HEK293 (cell line): Measurements from ENCODE around the gene GTF2F2.

Experiments
- CTCF ChIA-PET: fragments of 350-600 bp; formaldehyde crosslinking; extraction: SDS; loops from one replicate; lab custom pipeline; 2021; ENCODE audit warnings: antibody characterized with exemption; lab: Yijun Ruan, JAX
- POLR2A ChIA-PET: fragments of 300-600 bp; formaldehyde crosslinking; extraction: SDS; loops from one replicate; lab custom pipeline; 2020; ENCODE audit warnings: antibody characterized with exemption, inconsistent platforms; lab: Yijun Ruan, JAX
- H3K27ac ChIP-seq: fragments of 200-500 bp; sonication (Bioruptor generic); 2 replicates; pipeline ENCODE4 v1.5.1; 2014; ENCODE audit warnings: low read depth, low read length, control low read depth, inconsistent platforms; ENCODE audit errors: extremely low read depth
- H3K36me3 ChIP-seq, 2 experiments: fragments of 200-500 bp in 1 of 2; sonication (Bioruptor generic) in 1 of 2; 1 replicate in 1 of 2; 2 replicates in 1 of 2; pipeline ENCODE4 v1.5.1; 2014 to 2017; ENCODE audit warnings: inconsistent platforms in 2 of 2, low read length in 2 of 2; ENCODE audit not compliant: control insufficient read depth in 2 of 2, insufficient read depth in 1 of 2
- H3K4me1 ChIP-seq: fragments of 200-500 bp; sonication (Bioruptor generic); 2 replicates; pipeline ENCODE4 v1.5.1; 2014; ENCODE audit warnings: mild to moderate bottlenecking, low read length, inconsistent platforms; ENCODE audit not compliant: control insufficient read depth, insufficient read depth
- H3K4me3 ChIP-seq: 2 replicates; pipeline ENCODE4 v1.5.1; 2011; ENCODE audit warnings: low read depth, mild to moderate bottlenecking, control low read depth, low read length, moderate library complexity
- H3K9me3 ChIP-seq: fragments of 200-500 bp; sonication (Bioruptor generic); 2 replicates; pipeline ENCODE4 v1.5.1; 2014; ENCODE audit warnings: low read depth, low read length, inconsistent platforms; ENCODE audit not compliant: control insufficient read depth, insufficient read depth
- AEBP2 ChIP-seq: fragments of 450-650 bp; formaldehyde crosslinking; IDR thresholded peaks from 2 replicates; pipeline ENCODE4 v1.5.1; 2016; ENCODE audit warnings: missing biosample characterization, missing genetic modification characterization, borderline replicate concordance
- ATF2 ChIP-seq: fragments of 450-650 bp; formaldehyde crosslinking; IDR thresholded peaks from 2 replicates; pipeline ENCODE4 v1.5.1; 2016; ENCODE audit warnings: missing biosample characterization, missing genetic modification characterization, low read depth
- GLI2 ChIP-seq: fragments of 450-650 bp; formaldehyde crosslinking; IDR thresholded peaks from 2 replicates; pipeline ENCODE4; 2017; ENCODE audit warnings: missing biosample characterization, missing genetic modification characterization, low read depth, borderline replicate concordance
- GLIS2 ChIP-seq: fragments of 450-650 bp; formaldehyde crosslinking; IDR thresholded peaks from 2 replicates; pipeline ENCODE4 v1.5.1; 2016; ENCODE audit warnings: missing biosample characterization, missing genetic modification characterization
- HIC1 ChIP-seq: fragments of 450-650 bp; formaldehyde crosslinking; IDR thresholded peaks from 2 replicates; pipeline ENCODE4 v1.5.1; 2016; ENCODE audit warnings: missing biosample characterization, missing genetic modification characterization
- TCF7L2 ChIP-seq: IDR thresholded peaks from 2 replicates; pipeline ENCODE4 v1.6.1; 2011; ENCODE audit warnings: low read depth, mild to moderate bottlenecking, inconsistent platforms, low read length, moderate library complexity, borderline replicate concordance
- ZNF140 ChIP-seq: fragments of 450-650 bp; formaldehyde crosslinking; IDR thresholded peaks from 2 replicates; pipeline ENCODE4 v1.5.1; 2016; ENCODE audit warnings: missing biosample characterization, missing genetic modification characterization
- ZNF18 ChIP-seq: fragments of 450-650 bp; formaldehyde crosslinking; IDR thresholded peaks from 2 replicates; pipeline ENCODE4 v1.5.1; 2016; ENCODE audit warnings: missing biosample characterization, missing genetic modification characterization
- ZNF19 ChIP-seq: fragments of 450-650 bp; formaldehyde crosslinking; IDR thresholded peaks from 2 replicates; pipeline ENCODE4; 2016; ENCODE audit warnings: missing biosample characterization, missing genetic modification characterization, low read depth
- ZNF223 ChIP-seq: fragments of 450-650 bp; formaldehyde crosslinking; IDR thresholded peaks from 2 replicates; pipeline ENCODE4 v1.5.1; 2016; ENCODE audit warnings: missing biosample characterization, missing genetic modification characterization
- ZNF311 ChIP-seq: fragments of 450-650 bp; formaldehyde crosslinking; IDR thresholded peaks from 2 replicates; pipeline ENCODE4 v1.5.1; 2017; ENCODE audit warnings: missing biosample characterization, missing genetic modification characterization, borderline replicate concordance
- ZNF350 ChIP-seq: fragments of 450-650 bp; formaldehyde crosslinking; IDR thresholded peaks from 2 replicates; pipeline ENCODE4 v1.5.0; 2017; ENCODE audit warnings: missing biosample characterization, mild to moderate bottlenecking, missing genetic modification characterization
- ZNF354C ChIP-seq: fragments of 450-650 bp; formaldehyde crosslinking; IDR thresholded peaks from 2 replicates; pipeline ENCODE4 v1.5.1; 2016; ENCODE audit warnings: missing biosample characterization, missing genetic modification characterization, low read depth, borderline replicate concordance
- ZNF530 ChIP-seq: fragments of 450-650 bp; formaldehyde crosslinking; IDR thresholded peaks from 2 replicates; pipeline ENCODE4 v1.5.1; 2016; ENCODE audit warnings: low read depth, missing biosample characterization, missing genetic modification characterization
- ZNF600 ChIP-seq: fragments of 450-650 bp; formaldehyde crosslinking; IDR thresholded peaks from 2 replicates; pipeline ENCODE4 v1.5.1; 2016; ENCODE audit warnings: missing biosample characterization, missing genetic modification characterization
- ZNF621 ChIP-seq: fragments of 450-650 bp; formaldehyde crosslinking; IDR thresholded peaks from 2 replicates; pipeline ENCODE4 v1.5.1; 2017; ENCODE audit warnings: missing biosample characterization, missing genetic modification characterization
- ZNF658 ChIP-seq: fragments of 450-650 bp; formaldehyde crosslinking; IDR thresholded peaks from 2 replicates; pipeline ENCODE4; 2016; ENCODE audit warnings: missing biosample characterization, missing genetic modification characterization
- ZNF692 ChIP-seq: fragments of 450-650 bp; formaldehyde crosslinking; IDR thresholded peaks from 2 replicates; pipeline ENCODE4 v1.5.1; 2016; ENCODE audit warnings: missing biosample characterization, missing genetic modification characterization
- ZNF777 ChIP-seq: fragments of 450-650 bp; formaldehyde crosslinking; IDR thresholded peaks from 2 replicates; pipeline ENCODE4 v1.5.1; 2017; ENCODE audit warnings: missing biosample characterization, missing genetic modification characterization, borderline replicate concordance
- ZNF791 ChIP-seq: fragments of 450-650 bp; formaldehyde crosslinking; IDR thresholded peaks from 2 replicates; pipeline ENCODE4 v1.5.1; 2016; ENCODE audit warnings: missing biosample characterization, missing genetic modification characterization
- ZNF792 ChIP-seq: fragments of 450-650 bp; formaldehyde crosslinking; IDR thresholded peaks from 2 replicates; pipeline ENCODE4 v1.5.1; 2016; ENCODE audit warnings: missing biosample characterization, missing genetic modification characterization
- ZSCAN30 ChIP-seq: fragments of 450-650 bp; IDR thresholded peaks from 2 replicates; pipeline ENCODE4 v1.5.1; 2018; ENCODE audit warnings: missing biosample characterization, mild to moderate bottlenecking, missing genetic modification characterization, moderate library complexity
- TF ChIP-seq, protein P1 (sequence below): fragments of 450-650 bp; formaldehyde crosslinking; IDR thresholded peaks from 2 replicates; pipeline ENCODE4 v1.5.1; 2016; ENCODE audit warnings: missing biosample characterization, missing genetic modification characterization
- TF ChIP-seq, protein P2 (sequence below): fragments of 450-650 bp; formaldehyde crosslinking; IDR thresholded peaks from 2 replicates; pipeline ENCODE4 v1.5.1; 2017; ENCODE audit warnings: missing biosample characterization, missing genetic modification characterization

GTF2F2 gene

GRCh38 chr13:45078003-45078402, 42.3 kb upstream of the GTF2F2 start:
- H3K36me3 ChIP-seq = no peaks in the 10 kb centered on the region
- H3K9me3 ChIP-seq = no peaks in the 10 kb centered on the region
- CTCF ChIA-PET = no interaction called here
- no peak overlapping the region for H3K27ac ChIP-seq
- POLR2A ChIA-PET = no interaction called here
- H3K4me1 ChIP-seq = no peaks in the 10 kb centered on the region
- TF ChIP-seq ZNF600 (tag by site-specific recombination) (no peak), ZNF19 (no peak), ZNF140 (tag by site-specific recombination) (no peak), ZNF692 (tag by site-specific recombination) (no peak), ZNF223 (tag by site-specific recombination) (no peak), GLIS2 (tag by site-specific recombination) (no peak), ZNF658 (no peak), TCF7L2 (no peak), ZSCAN30 (no peak), ZNF350 (tag by site-specific recombination) (no peak), ZNF621 (tag by site-specific recombination) (no peak)
- TF ChIP-seq, protein P1, sequence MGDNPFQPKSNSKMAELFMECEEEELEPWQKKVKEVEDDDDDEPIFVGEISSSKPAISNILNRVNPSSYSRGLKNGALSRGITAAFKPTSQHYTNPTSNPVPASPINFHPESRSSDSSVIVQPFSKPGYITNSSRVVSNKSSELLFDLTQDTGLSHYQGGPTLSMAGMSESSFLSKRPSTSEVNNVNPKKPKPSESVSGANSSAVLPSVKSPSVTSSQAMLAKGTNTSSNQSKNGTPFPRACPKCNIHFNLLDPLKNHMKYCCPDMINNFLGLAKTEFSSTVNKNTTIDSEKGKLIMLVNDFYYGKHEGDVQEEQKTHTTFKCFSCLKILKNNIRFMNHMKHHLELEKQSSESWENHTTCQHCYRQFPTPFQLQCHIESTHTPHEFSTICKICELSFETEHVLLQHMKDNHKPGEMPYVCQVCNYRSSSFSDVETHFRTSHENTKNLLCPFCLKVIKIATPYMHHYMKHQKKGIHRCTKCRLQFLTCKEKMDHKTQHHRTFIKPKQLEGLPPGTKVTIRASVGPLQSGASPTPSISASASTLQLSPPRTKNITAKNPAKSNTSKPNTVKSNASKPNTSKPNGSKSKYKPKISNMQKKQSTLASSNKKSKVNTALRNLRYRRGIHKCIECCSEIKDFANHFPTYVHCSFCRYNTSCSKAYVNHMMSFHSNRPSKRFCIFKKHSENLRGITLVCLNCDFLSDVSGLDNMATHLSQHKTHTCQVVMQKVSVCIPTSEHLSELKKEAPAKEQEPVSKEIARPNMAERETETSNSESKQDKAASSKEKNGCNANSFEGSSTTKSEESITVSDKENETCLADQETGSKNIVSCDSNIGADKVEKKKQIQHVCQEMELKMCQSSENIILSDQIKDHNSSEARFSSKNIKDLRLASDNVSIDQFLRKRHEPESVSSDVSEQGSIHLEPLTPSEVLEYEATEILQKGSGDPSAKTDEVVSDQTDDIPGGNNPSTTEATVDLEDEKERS (tag by site-specific recombination) = no peak
- TF ChIP-seq, protein P2, sequence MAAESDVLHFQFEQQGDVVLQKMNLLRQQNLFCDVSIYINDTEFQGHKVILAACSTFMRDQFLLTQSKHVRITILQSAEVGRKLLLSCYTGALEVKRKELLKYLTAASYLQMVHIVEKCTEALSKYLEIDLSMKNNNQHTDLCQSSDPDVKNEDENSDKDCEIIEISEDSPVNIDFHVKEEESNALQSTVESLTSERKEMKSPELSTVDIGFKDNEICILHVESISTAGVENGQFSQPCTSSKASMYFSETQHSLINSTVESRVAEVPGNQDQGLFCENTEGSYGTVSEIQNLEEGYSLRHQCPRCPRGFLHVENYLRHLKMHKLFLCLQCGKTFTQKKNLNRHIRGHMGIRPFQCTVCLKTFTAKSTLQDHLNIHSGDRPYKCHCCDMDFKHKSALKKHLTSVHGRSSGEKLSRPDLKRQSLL = no peak
- no peak overlapping the region for H3K4me3 ChIP-seq

GRCh38 chr13:45082964-45083363, 37.3 kb upstream of the GTF2F2 start:
- H3K4me3 ChIP-seq = no peak overlapping the region
- no peaks in the 10 kb centered on the region for H3K9me3 ChIP-seq
- H3K36me3 ChIP-seq = no peaks in the 10 kb centered on the region
- no peaks in the 10 kb centered on the region for H3K4me1 ChIP-seq
- CTCF ChIA-PET = interaction anchor here (2.0 kb wide), 1 partner anchor 36 kb away, joined by 6 read pairs; no protein-coding TSS in a partner anchor
- POLR2A ChIA-PET = no interaction called here
- no peak overlapping the region for H3K27ac ChIP-seq
- TF ChIP-seq ZNF791 (tag by site-specific recombination) = no peak
- no peak for TF ChIP-seq ZNF792
- no peak for TF ChIP-seq ZNF777
- no peak for TF ChIP-seq GLI2 (tag by site-specific recombination)
- TF ChIP-seq HIC1 (tag by site-specific recombination) = no peak
- TF ChIP-seq ZNF311 (tag by site-specific recombination) = no peak
- TF ChIP-seq ATF2 (tag by site-specific recombination) = no peak
- no peak for TF ChIP-seq ZNF530 (tag by site-specific recombination)
- no peak for TF ChIP-seq AEBP2 (tag by site-specific recombination)
- TF ChIP-seq ZNF18 (tag by site-specific recombination) = no peak
- TF ChIP-seq ZNF354C (tag by site-specific recombination) = no peak
